GM19463 (cell line): Measurements from ENCODE around the gene DAB1.

Experiments used
- ATAC-seq: cut with Tn5 transposase; IDR thresholded peaks from one replicate; pipeline ENCODE4 v1.9.1; 2021; ENCODE audit warnings: mild to moderate bottlenecking, moderate library complexity; ENCODE audit not compliant: unreplicated experiment

The DAB1 gene

GRCh38 chr1:57279909-57280666 is 143.8 kb downstream of the DAB1 start:
- no peak for ATAC-seq

GRCh38 chr1:57278558-57278957 is 145.3 kb downstream of the DAB1 start:
- no peak for ATAC-seq

- ATAC-seq, result no peak
Observed at GRCh38 chr1:57277681-57278080, 146.2 kb downstream of the DAB1 start.

- no peak for ATAC-seq
Observed at GRCh38 chr1:57276918-57277317, 146.9 kb downstream of the DAB1 start.

- no peak for ATAC-seq
Observed at GRCh38 chr1:57272601-57273000, 151.3 kb downstream of the DAB1 start.

GRCh38 chr1:57272150-57272549 is 151.7 kb downstream of the DAB1 start:
- no peak for ATAC-seq

GRCh38 chr1:57270927-57271698 is 152.7 kb downstream of the DAB1 start:
- no peak for ATAC-seq

- no peak for ATAC-seq
Observed at GRCh38 chr1:57269630-57270225, 154.1 kb downstream of the DAB1 start.

GRCh38 chr1:57265104-57265503 is 158.8 kb downstream of the DAB1 start:
- ATAC-seq, result no peak

GRCh38 chr1:57262472-57262871 is 161.4 kb downstream of the DAB1 start:
- no peak for ATAC-seq

- ATAC-seq, result no peak
Observed at GRCh38 chr1:57258557-57259325, 165.1 kb downstream of the DAB1 start.

- ATAC-seq, result no peak
Observed at GRCh38 chr1:57255945-57256344, 167.9 kb downstream of the DAB1 start.

GRCh38 chr1:57254022-57254421 is 169.8 kb downstream of the DAB1 start:
- no peak for ATAC-seq

GRCh38 chr1:57252597-57253294 is 171.1 kb downstream of the DAB1 start:
- ATAC-seq, result no peak

- no peak for ATAC-seq
Observed at GRCh38 chr1:57250021-57250420, 173.8 kb downstream of the DAB1 start.

GRCh38 chr1:57249511-57249910 is 174.3 kb downstream of the DAB1 start:
- no peak for ATAC-seq

- no peak for ATAC-seq
Observed at GRCh38 chr1:57248830-57249229, 175.0 kb downstream of the DAB1 start.

GRCh38 chr1:57238233-57238781 is 185.6 kb downstream of the DAB1 start:
- ATAC-seq, result no peak

GRCh38 chr1:57235730-57236510 is 187.9 kb downstream of the DAB1 start:
- ATAC-seq, result no peak
